Measurements from ENCODE around the gene HSD17B14.

DNA sequence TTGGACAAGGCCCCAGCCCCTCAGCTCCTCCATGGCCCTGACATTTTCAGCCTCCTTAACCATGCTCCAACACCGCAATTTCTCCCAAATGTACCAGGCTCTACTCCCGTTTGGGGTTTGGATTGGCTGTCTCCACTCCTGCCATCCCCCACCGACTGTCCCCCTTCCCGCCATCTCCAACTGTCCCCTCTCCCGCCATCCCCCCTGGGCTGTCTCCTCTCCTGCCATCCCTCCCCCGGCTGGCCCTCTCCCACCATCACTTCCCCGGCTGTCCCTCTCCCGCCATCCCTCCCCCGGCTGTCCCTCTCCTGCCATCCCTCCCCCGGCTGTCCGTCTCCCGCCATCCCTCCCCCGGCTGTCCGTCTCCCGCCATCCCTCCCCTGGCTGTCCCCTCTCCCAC lies 30.8 kb downstream of the HSD17B14 start:
- TF ChIP-seq, protein P1, sequence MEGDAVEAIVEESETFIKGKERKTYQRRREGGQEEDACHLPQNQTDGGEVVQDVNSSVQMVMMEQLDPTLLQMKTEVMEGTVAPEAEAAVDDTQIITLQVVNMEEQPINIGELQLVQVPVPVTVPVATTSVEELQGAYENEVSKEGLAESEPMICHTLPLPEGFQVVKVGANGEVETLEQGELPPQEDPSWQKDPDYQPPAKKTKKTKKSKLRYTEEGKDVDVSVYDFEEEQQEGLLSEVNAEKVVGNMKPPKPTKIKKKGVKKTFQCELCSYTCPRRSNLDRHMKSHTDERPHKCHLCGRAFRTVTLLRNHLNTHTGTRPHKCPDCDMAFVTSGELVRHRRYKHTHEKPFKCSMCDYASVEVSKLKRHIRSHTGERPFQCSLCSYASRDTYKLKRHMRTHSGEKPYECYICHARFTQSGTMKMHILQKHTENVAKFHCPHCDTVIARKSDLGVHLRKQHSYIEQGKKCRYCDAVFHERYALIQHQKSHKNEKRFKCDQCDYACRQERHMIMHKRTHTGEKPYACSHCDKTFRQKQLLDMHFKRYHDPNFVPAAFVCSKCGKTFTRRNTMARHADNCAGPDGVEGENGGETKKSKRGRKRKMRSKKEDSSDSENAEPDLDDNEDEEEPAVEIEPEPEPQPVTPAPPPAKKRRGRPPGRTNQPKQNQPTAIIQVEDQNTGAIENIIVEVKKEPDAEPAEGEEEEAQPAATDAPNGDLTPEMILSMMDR (conservative IDR thresholded peaks at IDR 0.05 in 1 of 2, IDR thresholded peaks at IDR 0.05 in 1 of 2; ENCODE audit: extremely low read depth in 1 of 2, insufficient read depth in 1 of 2, low read depth in 1 of 2, low read length in 2 of 2): no peak
- no peak for TF ChIP-seq EZH2 (IDR thresholded peaks at IDR 0.05; ENCODE audit: borderline replicate concordance, low read length)
